K562 (cell line): ENCODE measurements around the gene EPHA2. TPM values are rescaled to one million over a fixed set of nuclear protein-coding genes. Genes with fewer than 3 reads are reported as not detected.

ENCODE experiments used
- ARID3A ChIP-seq: IDR thresholded peaks from 2 replicates; pipeline ENCODE4 v1.6.1; 2012; ENCODE audit warnings: low read depth, low read length, improper control_type of control experiment, borderline replicate concordance
- BCOR ChIP-seq: fragments of 450-650 bp; IDR thresholded peaks from 2 replicates; pipeline ENCODE4 v1.6.1; 2016
- CREM ChIP-seq: IDR thresholded peaks from 2 replicates; pipeline ENCODE4 v1.6.1; 2014; ENCODE audit warnings: antibody characterized with exemption, low read depth
- GTF2F1 ChIP-seq: IDR thresholded peaks from 2 replicates; pipeline ENCODE4 v1.6.1; 2011; ENCODE audit warnings: low read depth, low read length, improper control_type of control experiment
- HDAC8 ChIP-seq: fragments of 450-650 bp; IDR thresholded peaks from 2 replicates; pipeline ENCODE4 v1.6.1; 2016; ENCODE audit warnings: mild to moderate bottlenecking, missing genetic modification characterization, moderate library complexity, missing compliant biosample characterization
- MCM2 ChIP-seq: fragments of 450-650 bp; IDR thresholded peaks from 2 replicates; pipeline ENCODE4 v1.6.1; 2017; ENCODE audit warnings: low read depth, mild to moderate bottlenecking
- MEF2A ChIP-seq: IDR thresholded peaks from 2 replicates; pipeline ENCODE4 v1.6.1; 2011; ENCODE audit warnings: low read depth, mild to moderate bottlenecking, low read length, moderate library complexity; ENCODE audit not compliant: control insufficient read depth
- NFE2L1 ChIP-seq: fragments of 450-650 bp; IDR thresholded peaks from 2 replicates; pipeline ENCODE4 v1.6.1; 2016; ENCODE audit warnings: missing genetic modification characterization, low read depth, mild to moderate bottlenecking, missing compliant biosample characterization, moderate library complexity, borderline replicate concordance
- PTBP1 ChIP-seq: fragments of 200-400 bp; formaldehyde crosslinking; IDR thresholded peaks from 2 replicates; pipeline ENCODE4 v1.6.1; 2017; ENCODE audit warnings: low read depth, low read length
- SRSF1 ChIP-seq: fragments of 200-400 bp; formaldehyde crosslinking; IDR thresholded peaks from 2 replicates; pipeline ENCODE4 v1.6.1; 2017; ENCODE audit warnings: mild to moderate bottlenecking, low read depth, low read length, moderate library complexity
- ZC3H11A ChIP-seq: IDR thresholded peaks from 2 replicates; pipeline ENCODE4 v1.6.1; 2012; ENCODE audit warnings: low read depth, low read length, improper control_type of control experiment
- ZHX1 ChIP-seq: fragments of 150-350 bp; conservative IDR thresholded peaks from 2 replicates; pipeline ENCODE4 v1.6.1; 2014; ENCODE audit warnings: low read length
- ZKSCAN8 ChIP-seq: fragments of 200-800 bp; sonication (Bioruptor generic); IDR thresholded peaks from 2 replicates; pipeline ENCODE4 v1.6.1; 2016; ENCODE audit warnings: missing genetic modification characterization, missing compliant biosample characterization
- ZNF121 ChIP-seq: sonication (generic); formaldehyde crosslinking; conservative IDR thresholded peaks from 2 replicates; pipeline ENCODE4 v1.8.0; 2022; ENCODE audit warnings: missing genetic modification reagents
- ZNF124 ChIP-seq: sonication (generic); formaldehyde crosslinking; IDR thresholded peaks from 2 replicates; pipeline ENCODE4 v1.8.1; 2022; ENCODE audit warnings: missing genetic modification reagents
- ZNF174 ChIP-seq: fragments of 250-450 bp; sonication (Bioruptor Pico); IDR thresholded peaks from 2 replicates; pipeline ENCODE4 v1.4.0; 2020; ENCODE audit warnings: mild to moderate bottlenecking
- ZNF3 ChIP-seq: fragments of 250-450 bp; sonication (Bioruptor Pico); IDR thresholded peaks from 2 replicates; pipeline ENCODE4 v1.5.0; 2021; ENCODE audit warnings: mild to moderate bottlenecking, moderate library complexity
- ZNF766 ChIP-seq: fragments of 200-800 bp; sonication (Bioruptor generic); conservative IDR thresholded peaks from 2 replicates; pipeline ENCODE4 v1.6.1; 2016; ENCODE audit warnings: missing genetic modification characterization, missing compliant biosample characterization
- polyA plus RNA-seq, 8 experiments: library from polyadenylated mRNA; depleted of rRNA in 4 of 8; stranded (reverse) in 5 of 8; unstranded in 3 of 8; fragments of >200 nt; fragmentation: Nextera tagmentation in 2 of 8; fragmentation: Illumina TruSeq in 1 of 8; extraction: Ambion mirVana in 2 of 8; extraction: Trizol in 1 of 8; gene quantifications; 2 replicates each; pipeline versions ENCODE4 v1.2.1 to v1.2.3, GENCODE V29; 2011 to 2014; ENCODE audit warnings: inconsistent platforms in 1 of 8, missing spikeins in 1 of 8
- total RNA-seq, 7 experiments: library from RNA; depleted of rRNA in 6 of 7; stranded (reverse); fragments of >200 nt in 6 of 7; fragmentation: Illumina TruSeq in 2 of 7; extraction: Trizol in 2 of 7; gene quantifications; 2 replicates each; pipeline versions ENCODE4 v1.2.1 to v1.2.3, GENCODE V29; 2011 to 2021; ENCODE audit warnings: low replicate concordance in 1 of 7
- TF ChIP-seq, protein P1 (sequence below), 2 experiments: IDR thresholded peaks; 2 replicates each; pipeline ENCODE4 v1.6.1; 2011; ENCODE audit warnings: borderline replicate concordance in 1 of 2, control low read depth in 1 of 2, low read depth in 1 of 2, low read length in 1 of 2, mild to moderate bottlenecking in 1 of 2, mixed read lengths in 1 of 2, moderate library complexity in 1 of 2; ENCODE audit not compliant: insufficient read depth in 1 of 2, insufficient read length in 1 of 2, poor library complexity in 1 of 2, severe bottlenecking in 1 of 2; ENCODE audit errors: extremely low read depth in 1 of 2
- TF ChIP-seq, protein P2 (sequence below): fragments of 450-650 bp; IDR thresholded peaks from one replicate; pipeline ENCODE4 v1.6.1; 2018; ENCODE audit warnings: mild to moderate bottlenecking, moderate library complexity; ENCODE audit not compliant: partially characterized antibody

Gene EPHA2
- total and polyA plus RNA-seq, 9 of the 15 experiments (the other 6 are each of a cell fraction or from before 2014, with no cell fraction given) = 0.04 to 0.40 (median 0.07) TPM; not detected in 4

DNA sequence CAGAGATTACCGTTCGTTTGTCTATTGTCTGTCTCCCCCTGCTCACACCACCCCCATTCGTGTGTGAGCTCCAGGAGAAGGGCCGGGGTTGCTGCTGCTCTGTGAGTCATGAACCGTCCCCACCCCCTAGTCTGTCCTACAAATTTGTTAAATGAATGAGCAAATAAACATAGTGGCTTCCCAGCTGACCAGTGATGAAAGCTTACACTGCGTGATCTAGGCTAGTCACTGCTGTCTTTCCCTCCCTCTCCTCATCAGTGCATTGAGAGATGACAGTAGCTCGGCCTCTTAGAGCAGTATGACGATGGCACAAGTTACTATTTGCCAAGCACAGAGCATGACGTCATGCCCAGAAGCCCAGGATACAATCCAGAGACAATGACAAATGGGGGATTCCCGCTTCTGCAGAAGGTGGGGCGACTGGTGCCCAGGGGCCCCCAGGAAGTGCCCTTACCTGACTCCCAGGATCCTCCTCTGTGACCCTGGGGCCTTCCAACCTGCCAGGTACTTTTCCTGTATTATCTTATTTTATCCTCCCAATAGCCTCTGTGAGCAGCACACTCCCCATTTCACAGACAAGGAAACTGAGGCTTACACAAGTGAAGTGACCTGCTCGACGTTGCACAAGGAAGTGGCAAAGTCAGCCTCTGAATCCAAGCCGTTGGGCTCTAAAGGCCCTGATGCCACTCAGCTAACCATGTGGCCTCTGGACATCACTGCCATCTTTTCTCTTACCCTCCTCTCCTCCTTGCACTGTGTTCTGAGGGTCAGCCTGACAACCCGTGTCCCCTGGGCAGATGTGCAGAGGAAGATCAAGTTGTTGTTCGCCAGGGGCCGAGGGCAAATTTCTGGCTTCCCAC is 8.6 kb upstream of the EPHA2 start (continued):
- TF ChIP-seq ZHX1 = no peak
- TF ChIP-seq, protein P1, sequence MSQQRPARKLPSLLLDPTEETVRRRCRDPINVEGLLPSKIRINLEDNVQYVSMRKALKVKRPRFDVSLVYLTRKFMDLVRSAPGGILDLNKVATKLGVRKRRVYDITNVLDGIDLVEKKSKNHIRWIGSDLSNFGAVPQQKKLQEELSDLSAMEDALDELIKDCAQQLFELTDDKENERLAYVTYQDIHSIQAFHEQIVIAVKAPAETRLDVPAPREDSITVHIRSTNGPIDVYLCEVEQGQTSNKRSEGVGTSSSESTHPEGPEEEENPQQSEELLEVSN (IDR thresholded peaks at IDR 0.05; ENCODE audit: borderline replicate concordance in 1 of 2, extremely low read depth in 1 of 2, insufficient read depth in 1 of 2, insufficient read length in 1 of 2, low read depth in 1 of 2, low read length in 1 of 2, poor library complexity in 1 of 2, severe bottlenecking in 1 of 2) = peak in 1 of 2 experiments; percentile 20
- TF ChIP-seq GTF2F1 = no peak
- no peak for TF ChIP-seq ZNF174 (CRISPR knock-in tag)
- no peak for TF ChIP-seq ZNF766 (CRISPR knock-in tag)
- TF ChIP-seq ZNF3 (CRISPR knock-in tag) = no peak
- peak; percentile 88 for TF ChIP-seq BCOR
- TF ChIP-seq CREM = peak; percentile 96
- no peak for TF ChIP-seq ZKSCAN8 (CRISPR knock-in tag)
- TF ChIP-seq ZNF121 (CRISPR knock-in tag) = no peak
- peak; percentile 38; the same call in 1 of the 2 replicates for TF ChIP-seq HDAC8 (tag)
- TF ChIP-seq MEF2A = no peak
- no peak for TF ChIP-seq ZC3H11A
- TF ChIP-seq, protein P2, sequence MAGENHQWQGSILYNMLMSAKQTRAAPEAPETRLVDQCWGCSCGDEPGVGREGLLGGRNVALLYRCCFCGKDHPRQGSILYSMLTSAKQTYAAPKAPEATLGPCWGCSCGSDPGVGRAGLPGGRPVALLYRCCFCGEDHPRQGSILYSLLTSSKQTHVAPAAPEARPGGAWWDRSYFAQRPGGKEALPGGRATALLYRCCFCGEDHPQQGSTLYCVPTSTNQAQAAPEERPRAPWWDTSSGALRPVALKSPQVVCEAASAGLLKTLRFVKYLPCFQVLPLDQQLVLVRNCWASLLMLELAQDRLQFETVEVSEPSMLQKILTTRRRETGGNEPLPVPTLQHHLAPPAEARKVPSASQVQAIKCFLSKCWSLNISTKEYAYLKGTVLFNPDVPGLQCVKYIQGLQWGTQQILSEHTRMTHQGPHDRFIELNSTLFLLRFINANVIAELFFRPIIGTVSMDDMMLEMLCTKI = no peak
- no peak for TF ChIP-seq SRSF1
- no peak for TF ChIP-seq ZNF124 (CRISPR knock-in tag)
- TF ChIP-seq NFE2L1 = no peak
- peak; percentile 93 for TF ChIP-seq ARID3A
- TF ChIP-seq PTBP1 = 0 out of 2 replicates have a peak, but pooled peaks have one; percentile 73
- TF ChIP-seq MCM2 = no peak
